ENCODE measurements around the gene DYRK2.
"Not testable (repeated sequence)": the region's sequence is repeated elsewhere in the genome, so short reads cannot be mapped to it uniquely, and the experiment has no call there.

The DYRK2 gene

DNA sequence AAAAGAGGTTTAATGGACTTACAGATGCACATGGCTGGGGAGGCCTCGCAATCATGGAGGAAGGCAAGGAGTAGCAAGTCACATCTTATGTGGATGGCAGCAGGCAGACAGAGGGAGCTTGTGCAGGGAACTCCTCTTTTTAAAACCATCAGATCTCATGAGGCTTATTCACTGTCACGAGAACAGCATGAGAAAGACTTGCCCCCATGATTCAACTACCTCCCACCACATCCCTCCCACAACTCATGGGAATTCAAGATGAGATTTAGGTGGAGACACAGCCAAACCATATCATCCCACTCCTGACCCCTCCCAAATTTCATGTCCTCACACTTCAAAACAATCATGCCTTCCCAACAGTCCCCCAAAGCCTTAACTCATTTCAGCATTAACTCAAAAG is 24.0 kb downstream of the DYRK2 start:
- not testable (repeated sequence) for DNase-seq

- DNase-seq: not testable (repeated sequence)
Observed at GRCh38 chr12:67673509-67673908, 25.0 kb downstream of the DYRK2 start.

DNA sequence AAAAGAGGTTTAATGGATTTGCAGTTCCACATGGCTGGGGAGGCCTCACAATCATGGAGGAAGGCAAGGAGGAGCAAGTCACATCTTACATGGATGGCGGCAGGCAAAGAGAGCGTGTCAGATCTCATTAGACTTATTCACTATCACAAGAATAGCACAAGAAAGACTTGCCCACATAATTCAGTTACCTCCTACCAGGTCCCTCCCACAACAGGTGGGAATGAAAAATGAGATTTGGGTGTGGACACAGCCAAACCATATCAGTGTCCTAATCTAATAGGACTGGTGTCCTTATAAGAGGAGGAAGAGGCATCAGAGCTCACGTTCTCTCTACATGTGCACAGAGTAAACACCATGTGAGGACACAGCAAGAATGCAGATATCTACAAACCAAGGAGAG is 25.9 kb downstream of the DYRK2 start:
- no peak for DNase-seq

DNA sequence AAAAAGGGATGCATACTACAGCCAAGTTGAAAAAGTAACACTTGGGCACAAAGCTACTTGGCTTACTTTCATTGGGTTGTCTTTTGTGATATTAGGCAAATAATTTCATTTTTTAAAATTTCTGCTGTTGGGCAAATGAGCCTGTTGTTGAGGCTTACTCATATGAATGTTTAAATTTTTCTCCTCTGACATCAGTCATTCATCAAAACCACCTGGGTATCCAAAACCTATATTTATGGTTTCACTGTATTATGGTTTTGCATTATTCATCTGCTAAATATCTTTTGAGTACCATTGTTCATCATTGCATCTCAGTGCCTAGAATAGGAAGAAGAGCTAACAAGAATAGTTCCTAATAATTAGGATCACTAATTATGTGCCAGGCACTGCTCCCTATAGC is 28.1 kb downstream of the DYRK2 start:
- DNase-seq: no peak

- DNase-seq: no peak
Observed at GRCh38 chr12:67677166-67677565, 28.6 kb downstream of the DYRK2 start.

DNA sequence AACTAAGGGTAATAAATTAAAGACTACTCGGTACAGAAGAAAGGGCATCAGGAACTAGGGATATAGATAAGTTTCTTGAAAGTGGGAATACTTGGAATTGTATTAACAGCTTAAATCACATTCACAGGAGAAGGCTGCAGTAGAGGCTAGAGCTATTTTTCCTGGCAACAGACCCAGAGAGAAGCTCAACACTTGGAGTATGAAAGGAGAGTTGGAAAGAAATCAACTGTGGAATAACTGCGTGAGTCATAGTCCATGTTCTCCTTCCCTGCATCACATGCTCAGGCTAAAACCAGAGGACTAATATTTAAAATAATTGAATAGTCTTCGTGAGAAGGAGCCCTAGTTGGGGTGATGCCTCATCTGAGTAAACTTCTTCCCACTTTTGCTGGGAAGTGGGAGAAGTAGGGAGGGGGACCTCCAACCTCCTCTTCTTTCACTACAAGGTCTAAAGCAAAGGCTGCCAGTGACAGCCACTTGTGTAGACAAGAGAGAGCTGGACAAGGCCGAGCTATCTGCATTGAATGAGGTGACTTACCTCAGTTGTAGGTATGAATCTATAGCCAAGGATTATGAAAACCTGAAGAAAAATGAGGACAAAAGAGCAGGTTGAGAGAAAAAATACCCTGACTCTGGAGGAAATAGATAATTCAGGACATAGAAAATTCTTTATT is 32.7 kb downstream of the DYRK2 start:
- no peak for DNase-seq

DNA sequence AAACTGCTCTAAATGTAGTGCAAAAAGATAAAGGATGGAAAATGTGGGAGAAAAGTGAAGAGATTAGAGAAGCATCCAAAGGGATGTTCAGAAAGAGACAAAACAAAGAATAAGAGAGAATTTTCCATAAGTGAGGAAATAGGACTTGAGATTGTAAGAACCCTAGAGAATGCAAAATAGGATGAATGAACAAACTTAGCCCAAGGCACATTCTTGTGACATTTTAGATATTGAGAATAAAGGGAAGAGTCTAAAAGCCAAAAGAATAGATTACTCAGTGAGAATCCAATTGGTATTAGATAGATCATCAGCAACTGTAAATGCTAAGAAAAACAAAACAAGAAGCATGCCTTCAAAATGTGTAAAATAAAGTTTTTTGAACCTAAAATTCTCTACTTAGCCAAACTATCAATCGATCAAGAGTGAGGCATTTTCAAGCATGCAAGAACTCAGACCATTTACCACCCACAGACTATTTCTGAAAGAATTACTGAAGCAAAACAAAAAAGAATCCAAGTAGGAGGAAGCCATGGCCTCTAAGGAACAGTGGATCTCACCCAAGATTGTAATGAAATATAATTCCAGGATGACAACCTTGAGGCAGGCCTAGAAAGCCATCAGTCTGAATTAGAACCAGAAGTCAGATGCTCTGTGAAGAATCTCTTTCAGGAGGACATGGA is 33.5 kb downstream of the DYRK2 start:
- DNase-seq: no peak

DNA sequence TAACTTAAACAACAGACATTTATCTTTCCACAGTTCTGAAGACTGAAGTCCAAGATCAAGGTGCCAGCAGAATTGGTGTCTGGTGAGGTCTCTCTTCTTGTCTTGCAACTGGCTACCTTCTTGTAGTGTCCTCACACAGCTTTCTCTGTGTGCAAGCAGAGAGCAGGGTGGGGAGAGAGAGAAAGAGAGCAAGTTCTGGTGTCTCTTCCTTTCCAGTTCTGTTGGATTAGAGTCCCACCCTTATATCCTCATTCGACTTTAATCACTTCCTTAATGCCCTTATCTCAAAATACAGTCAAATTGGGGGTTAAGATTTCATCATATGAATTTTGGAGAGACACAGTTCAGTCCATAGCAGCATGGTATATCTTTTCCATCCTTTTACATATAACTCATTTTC is 40.8 kb downstream of the DYRK2 start:
- DNase-seq: no peak

GRCh38 chr12:67690656-67691055 is 42.1 kb downstream of the DYRK2 start:
- DNase-seq: no peak

- DNase-seq: no peak
Observed at GRCh38 chr12:67691220-67691619, 42.7 kb downstream of the DYRK2 start.

DNA sequence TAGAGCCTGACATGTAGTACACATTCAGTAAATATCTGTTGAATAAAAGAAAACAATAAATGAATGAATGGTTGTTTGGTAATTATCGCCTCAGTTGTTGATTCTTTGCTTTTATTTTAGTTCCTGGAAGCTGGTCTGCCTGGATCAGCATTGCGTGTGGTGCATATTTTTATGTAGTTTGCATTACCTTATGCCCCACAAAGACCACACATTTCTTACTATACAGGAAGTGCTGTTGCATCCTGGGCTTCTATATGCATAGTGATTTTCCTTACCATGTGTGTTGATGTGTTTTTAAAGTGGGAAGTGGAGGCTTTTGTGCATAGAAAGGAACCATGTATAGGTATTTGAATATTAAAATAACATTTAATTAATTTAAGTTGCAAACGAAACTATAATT is 43.6 kb downstream of the DYRK2 start:
- DNase-seq: no peak

DNA sequence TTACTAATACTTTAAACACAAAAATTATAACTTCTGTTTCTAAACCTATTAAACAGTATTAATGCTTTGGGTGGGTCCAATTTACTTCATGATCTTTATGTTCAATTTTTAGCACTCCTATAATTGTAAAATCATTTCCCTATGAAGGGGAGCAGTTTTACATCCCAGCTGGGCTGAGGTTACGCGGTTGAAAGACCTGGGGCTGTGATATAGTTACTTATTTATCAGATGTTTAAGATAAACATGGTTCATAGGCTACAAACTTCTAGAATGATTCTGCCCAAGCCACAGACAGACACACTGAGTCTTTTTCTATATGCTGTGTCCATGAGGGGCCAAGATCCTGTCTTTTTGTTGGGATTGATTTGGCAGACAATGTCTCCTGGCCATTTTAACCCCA is 44.4 kb downstream of the DYRK2 start:
- no peak for DNase-seq

DNA sequence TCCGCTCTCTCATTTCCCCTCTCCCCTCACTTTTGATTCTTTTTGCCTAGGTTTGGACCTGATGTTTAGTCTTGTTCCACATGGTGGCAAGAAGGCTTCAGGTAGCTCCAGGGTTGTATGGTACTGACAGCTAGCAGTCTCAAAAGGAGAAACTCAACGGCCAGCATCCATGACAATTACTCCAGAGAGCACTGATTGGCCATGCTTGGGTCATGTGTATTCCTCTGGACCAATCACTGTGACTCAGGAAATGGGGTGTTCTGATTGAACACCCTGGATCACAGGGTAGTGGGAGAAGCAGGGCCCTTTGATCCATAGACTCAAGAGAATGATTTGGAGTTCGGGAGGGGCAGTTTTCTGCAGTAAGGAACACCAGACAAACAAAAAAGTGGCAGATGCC is 45.3 kb downstream of the DYRK2 start:
- DNase-seq: no peak

DNA sequence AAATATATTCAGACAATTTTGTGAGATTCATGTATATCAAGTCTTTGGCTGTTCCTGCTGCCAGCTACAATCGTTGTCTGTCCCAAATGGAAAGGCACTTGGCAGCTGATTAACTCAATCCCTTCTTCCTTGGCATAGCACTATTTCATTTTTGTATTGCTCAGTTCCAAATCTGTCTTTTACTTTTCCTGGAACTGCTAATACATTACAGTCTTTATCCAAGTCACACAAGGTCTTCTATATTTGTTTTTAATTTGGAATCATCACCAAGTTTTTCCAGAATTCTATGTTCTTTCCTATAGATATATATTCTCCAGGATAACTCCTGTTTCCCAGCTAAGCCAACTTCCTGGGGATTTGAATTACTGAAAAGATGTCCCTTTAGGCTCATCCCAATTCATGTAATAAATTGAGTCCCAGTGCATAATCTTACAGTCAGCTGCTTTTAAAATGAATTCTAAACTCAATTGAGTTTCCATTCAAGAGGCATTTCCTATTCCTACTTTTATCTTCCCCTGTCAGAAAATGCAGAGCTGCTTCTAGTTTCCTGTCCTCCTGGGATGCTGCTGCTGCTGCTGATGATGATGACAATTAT is 45.9 kb downstream of the DYRK2 start:
- no peak for DNase-seq

- no peak for DNase-seq
Observed at GRCh38 chr12:67695974-67696373, 47.4 kb downstream of the DYRK2 start.

GRCh38 chr12:67697443-67697842 is 48.9 kb downstream of the DYRK2 start:
- DNase-seq: no peak

GRCh38 chr12:67697967-67698366 is 49.4 kb downstream of the DYRK2 start:
- DNase-seq: no peak

DNA sequence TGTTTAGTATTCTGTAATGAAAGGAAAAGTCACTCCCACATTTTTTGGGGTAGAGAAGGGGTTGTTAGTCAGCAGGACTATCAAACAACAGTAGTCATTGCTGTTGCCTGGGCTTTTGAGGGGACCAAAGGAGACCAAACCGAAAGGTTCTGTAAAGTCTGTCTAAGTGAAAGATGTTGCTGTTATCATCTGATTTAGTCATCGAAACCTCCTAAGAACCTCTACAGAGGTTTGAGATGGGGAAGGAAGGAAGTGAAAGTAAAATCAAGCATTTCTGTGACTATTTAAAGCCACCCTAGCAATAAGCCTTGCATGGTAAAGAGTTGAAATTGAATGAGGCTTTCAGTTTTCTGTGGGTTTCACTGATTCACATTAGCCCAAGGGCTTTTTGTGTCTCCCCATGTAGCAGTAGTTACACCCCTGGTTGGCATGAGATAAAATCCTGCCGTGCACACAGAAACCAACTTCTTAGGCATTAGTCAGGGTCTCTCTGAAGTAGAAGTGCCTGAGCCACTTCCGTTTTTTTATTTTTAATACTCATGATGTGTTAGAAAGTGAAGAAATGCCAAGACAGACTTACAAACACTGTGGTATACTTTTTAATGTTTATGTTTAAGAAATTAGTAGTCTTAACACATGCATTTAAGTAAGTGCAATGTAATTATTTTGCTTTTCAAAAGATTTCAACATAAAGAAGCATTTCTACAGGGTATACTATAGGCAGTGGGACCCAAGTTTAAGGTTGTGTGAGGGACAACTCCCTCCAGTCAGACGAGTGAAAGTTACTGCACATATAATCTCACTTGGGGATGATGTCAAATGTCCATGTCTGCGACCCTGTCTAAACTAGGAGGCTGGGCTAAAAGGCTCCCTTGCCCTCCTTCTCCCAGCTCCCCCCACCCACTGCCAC is 50.4 kb downstream of the DYRK2 start:
- DNase-seq: no peak

- DNase-seq: no peak
Observed at GRCh38 chr12:67701121-67701520, 52.6 kb downstream of the DYRK2 start.

- no peak for DNase-seq
Observed at GRCh38 chr12:67702136-67702535, 53.6 kb downstream of the DYRK2 start.

GRCh38 chr12:67704071-67704470 is 55.5 kb downstream of the DYRK2 start:
- DNase-seq: no peak

GRCh38 chr12:67705394-67706370 is 57.1 kb downstream of the DYRK2 start:
- DNase-seq: peak; percentile 16
